BJ (cell line): ENCODE measurements around the gene DGKG. TPM values are rescaled to one million over a fixed set of nuclear protein-coding genes. Genes with fewer than 3 reads are reported as not detected.

Experiments used
- CTCF ChIA-PET: fragments of 350-600 bp; formaldehyde crosslinking; extraction: SDS; loops from one replicate; lab custom pipeline; 2021; ENCODE audit warnings: antibody characterized with exemption, inconsistent platforms; lab: Yijun Ruan, JAX
- POLR2A ChIA-PET: fragments of 300-600 bp; sonication (Branson Sonifier 250); formaldehyde crosslinking; extraction: SDS; loops from one replicate; lab custom pipeline; 2021; ENCODE audit warnings: antibody characterized with exemption; lab: Charles Lee
- DNase-seq: peaks from one replicate; pipeline ENCODE4 v3.0.0-alpha.2; 2011; ENCODE audit warnings: low read depth
- H3K27me3 ChIP-seq: 2 replicates; pipeline ENCODE4 v1.6.0; 2011; ENCODE audit warnings: low read length; ENCODE audit not compliant: control insufficient read depth, insufficient read depth
- H3K36me3 ChIP-seq: 2 replicates; pipeline ENCODE4 v1.5.1; 2011; ENCODE audit warnings: low read length; ENCODE audit not compliant: control insufficient read depth, insufficient read depth
- H3K4me3 ChIP-seq: 2 replicates; pipeline ENCODE4 v1.5.1; 2011; ENCODE audit warnings: low read depth, mild to moderate bottlenecking, control low read depth, low read length
- polyA plus RNA-seq: library from polyadenylated mRNA; depleted of rRNA; stranded (reverse); fragments of >200 nt; gene quantifications from 2 replicates; pipeline ENCODE4 v1.2.3, GENCODE V29; 2011
- TF ChIP-seq, protein P1 (sequence below): IDR thresholded peaks from 2 replicates; pipeline ENCODE4 v1.5.1; 2011; ENCODE audit warnings: low read depth, mild to moderate bottlenecking, control low read depth, inconsistent platforms, low read length, moderate library complexity; ENCODE audit not compliant: insufficient read depth

Gene DGKG
- polyA plus RNA-seq, 1 experiment: not detected

DNA sequence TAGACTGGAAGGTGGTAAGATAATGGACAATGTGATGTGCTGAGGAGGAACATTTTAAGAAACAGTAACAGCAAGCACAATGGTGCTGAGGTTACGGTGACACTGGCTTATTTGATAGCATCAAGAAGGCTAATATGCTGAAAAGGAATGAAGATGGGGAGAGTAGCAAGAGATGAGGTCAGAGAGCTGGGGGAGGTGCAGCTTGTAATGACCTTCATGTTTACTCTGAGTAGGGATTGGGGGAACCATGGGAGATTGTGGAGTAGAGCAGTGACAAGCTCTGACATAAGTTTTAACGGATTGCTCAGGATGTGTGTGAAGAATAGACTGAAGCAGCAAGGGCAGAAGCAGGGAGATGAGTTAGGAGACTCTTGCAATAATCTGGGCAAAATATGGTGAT lies 56.7 kb downstream of the DGKG start:
- Histone ChIP-seq H3K4me3 (no peak overlapping the region), H3K36me3 (no peaks in the 10 kb centered on the region), H3K27me3 (peaks cover 5% of the 10 kb centered on the region)
- TF ChIP-seq, protein P1, sequence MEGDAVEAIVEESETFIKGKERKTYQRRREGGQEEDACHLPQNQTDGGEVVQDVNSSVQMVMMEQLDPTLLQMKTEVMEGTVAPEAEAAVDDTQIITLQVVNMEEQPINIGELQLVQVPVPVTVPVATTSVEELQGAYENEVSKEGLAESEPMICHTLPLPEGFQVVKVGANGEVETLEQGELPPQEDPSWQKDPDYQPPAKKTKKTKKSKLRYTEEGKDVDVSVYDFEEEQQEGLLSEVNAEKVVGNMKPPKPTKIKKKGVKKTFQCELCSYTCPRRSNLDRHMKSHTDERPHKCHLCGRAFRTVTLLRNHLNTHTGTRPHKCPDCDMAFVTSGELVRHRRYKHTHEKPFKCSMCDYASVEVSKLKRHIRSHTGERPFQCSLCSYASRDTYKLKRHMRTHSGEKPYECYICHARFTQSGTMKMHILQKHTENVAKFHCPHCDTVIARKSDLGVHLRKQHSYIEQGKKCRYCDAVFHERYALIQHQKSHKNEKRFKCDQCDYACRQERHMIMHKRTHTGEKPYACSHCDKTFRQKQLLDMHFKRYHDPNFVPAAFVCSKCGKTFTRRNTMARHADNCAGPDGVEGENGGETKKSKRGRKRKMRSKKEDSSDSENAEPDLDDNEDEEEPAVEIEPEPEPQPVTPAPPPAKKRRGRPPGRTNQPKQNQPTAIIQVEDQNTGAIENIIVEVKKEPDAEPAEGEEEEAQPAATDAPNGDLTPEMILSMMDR: no peak
- ChIA-PET POLR2A (no interaction called here), CTCF (no interaction called here)
- no peak for DNase-seq

DNA sequence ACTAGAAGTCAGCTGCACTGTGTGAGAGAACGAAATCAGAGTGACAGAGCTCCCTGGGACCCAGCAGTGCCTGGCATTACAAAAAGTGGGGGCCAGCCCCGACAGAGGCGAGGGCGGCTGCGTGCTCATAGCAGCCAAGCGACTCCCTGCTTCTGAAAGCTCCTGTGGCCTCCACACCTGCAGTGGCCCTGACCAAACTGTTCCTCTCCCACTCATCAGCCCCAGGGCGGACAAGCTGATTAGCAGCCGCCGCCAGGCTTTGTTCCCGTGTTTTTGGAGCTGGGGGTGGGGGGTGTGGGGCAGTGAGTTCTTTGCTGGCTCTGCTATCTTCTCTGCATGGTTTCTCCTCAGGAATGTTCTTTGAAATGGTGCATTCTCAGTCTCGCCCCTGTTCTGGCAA lies 58.1 kb downstream of the DGKG start:
- no peak for DNase-seq
- no peaks in the 10 kb centered on the region for H3K36me3 ChIP-seq
- CTCF ChIA-PET: no interaction called here
- TF ChIP-seq, protein P1: no peak
- no peak overlapping the region for H3K4me3 ChIP-seq
- POLR2A ChIA-PET: no interaction called here
- H3K27me3 ChIP-seq: peaks cover 7% of the 10 kb centered on the region

DNA sequence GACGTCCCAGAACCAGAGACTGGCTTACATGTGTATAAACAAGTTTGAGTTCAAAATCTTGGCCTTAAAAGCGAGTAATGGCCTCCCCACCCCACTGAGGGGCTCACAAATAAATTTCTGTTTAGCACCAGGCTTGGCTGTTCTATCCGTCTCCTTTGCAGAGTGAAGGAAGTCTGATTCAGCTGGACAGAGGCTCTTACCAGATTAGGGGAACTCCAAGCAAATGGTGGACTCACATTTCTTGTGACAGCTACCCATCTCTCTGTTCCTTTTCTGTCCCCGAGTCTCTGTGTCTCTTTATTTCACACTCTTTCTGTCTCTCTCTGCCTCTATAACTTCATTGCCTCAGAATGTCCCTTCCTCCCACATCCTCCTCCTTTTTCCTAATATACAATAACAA lies 62.7 kb downstream of the DGKG start:
- ChIA-PET POLR2A (no interaction called here), CTCF (no interaction called here)
- TF ChIP-seq, protein P1: no peak
- Histone ChIP-seq H3K4me3 (no peak overlapping the region), H3K27me3 (peaks cover 10% of the 10 kb centered on the region), H3K36me3 (no peaks in the 10 kb centered on the region)
- DNase-seq: no peak

DNA sequence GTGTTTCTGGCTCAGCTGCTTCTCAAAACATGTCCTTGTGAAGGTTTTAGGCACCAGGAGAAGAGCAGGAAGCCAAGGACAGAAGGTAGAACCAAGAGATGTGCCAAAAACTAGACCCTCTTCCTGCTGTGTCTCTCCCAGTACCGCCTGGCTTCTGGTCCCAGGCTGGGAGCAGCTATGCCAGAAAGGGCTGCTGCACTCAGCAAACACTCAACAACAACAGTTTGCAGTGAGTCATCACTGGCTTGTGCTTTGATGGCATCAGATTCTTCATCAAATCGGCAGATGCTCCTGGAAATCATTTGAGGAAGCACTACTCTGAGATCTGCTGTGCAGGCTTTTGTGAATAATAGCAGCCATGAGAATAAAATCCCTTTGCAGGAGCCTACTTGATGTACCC lies 63.2 kb downstream of the DGKG start:
- H3K36me3 ChIP-seq: no peaks in the 10 kb centered on the region
- TF ChIP-seq, protein P1: no peak
- H3K4me3 ChIP-seq: no peak overlapping the region
- CTCF ChIA-PET: interaction anchor here (1.2 kb wide), 1 partner anchor 11 kb away, joined by 5 read pairs; no protein-coding TSS in a partner anchor
- POLR2A ChIA-PET: no interaction called here
- peaks cover 7% of the 10 kb centered on the region for H3K27me3 ChIP-seq
- DNase-seq: no peak

DNA sequence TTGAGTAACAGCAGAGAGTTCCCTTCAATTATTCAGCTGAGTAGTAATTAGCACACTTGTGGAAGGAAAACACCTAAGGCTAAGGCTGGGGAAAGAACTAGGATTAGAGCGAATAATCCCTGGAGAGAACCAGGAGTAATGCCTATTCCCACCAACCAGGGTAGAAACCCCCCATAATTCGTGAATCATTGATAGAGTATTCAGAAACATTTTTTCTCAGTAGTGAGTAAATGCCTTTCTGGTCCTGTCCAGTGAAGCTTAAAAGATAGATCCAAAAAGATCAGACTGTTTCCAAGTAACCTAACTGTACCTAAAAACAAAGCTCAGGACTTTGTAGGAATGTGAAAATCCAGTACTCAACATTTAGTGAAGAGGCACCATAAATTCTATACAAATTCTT lies 71.2 kb downstream of the DGKG start:
- ChIA-PET POLR2A (no interaction called here), CTCF (no interaction called here)
- Histone ChIP-seq H3K4me3 (no peak overlapping the region), H3K27me3 (peaks cover 9% of the 10 kb centered on the region), H3K36me3 (no peaks in the 10 kb centered on the region)
- no peak for DNase-seq
- TF ChIP-seq, protein P1: no peak
